ENCODE data around the gene TAL1.
"Not testable (repeated sequence)": the region's sequence is repeated elsewhere in the genome, so short reads cannot be mapped to it uniquely, and the experiment has no call there.

The TAL1 gene

DNA sequence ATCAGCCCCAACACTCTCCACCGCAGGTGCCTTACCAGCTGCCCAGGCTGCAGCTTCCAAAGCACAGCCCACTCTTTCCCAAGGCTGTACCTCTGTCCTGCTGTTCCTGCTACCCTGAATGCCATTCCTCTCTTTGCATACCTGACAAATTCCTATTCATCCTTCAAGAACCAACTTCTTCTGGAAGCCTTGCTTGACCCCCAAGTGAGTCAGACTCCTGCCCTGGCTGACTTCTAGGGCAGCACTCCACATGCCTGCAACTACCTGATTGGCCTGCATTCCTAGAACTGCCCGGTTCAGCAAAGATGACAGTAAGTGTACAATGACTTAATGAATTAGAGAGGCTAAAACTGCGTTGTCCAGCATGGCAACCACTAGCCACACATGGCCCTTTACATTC, 21.4 kb downstream of the TAL1 start:
- no peak for DNase-seq

- DNase-seq: no peak
Measured at GRCh38 chr1:47209725-47210325, 22.2 kb downstream of the TAL1 start.

DNA sequence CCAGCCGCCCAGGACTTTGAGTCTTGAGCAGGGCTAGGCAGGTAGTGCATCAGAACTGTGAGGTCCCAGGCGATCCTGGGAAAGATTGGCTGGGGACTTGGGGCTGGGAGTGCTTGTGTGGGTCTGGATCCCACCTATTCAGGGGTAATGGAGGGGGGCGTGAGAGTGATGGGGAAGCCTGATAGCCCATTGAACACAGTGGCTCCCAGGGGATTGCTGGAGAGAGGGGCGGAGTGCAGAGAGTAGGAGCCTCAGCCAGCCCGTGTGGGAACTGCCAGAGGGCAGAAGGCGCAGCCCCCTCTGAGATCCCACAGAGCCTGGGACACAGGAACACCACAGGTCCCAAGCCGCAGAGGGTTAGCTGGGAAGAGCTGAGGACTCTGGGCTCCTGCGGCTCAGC, 22.9 kb downstream of the TAL1 start:
- DNase-seq: no peak

- DNase-seq: no peak
Measured at GRCh38 chr1:47208374-47208850, 23.6 kb downstream of the TAL1 start.

DNA sequence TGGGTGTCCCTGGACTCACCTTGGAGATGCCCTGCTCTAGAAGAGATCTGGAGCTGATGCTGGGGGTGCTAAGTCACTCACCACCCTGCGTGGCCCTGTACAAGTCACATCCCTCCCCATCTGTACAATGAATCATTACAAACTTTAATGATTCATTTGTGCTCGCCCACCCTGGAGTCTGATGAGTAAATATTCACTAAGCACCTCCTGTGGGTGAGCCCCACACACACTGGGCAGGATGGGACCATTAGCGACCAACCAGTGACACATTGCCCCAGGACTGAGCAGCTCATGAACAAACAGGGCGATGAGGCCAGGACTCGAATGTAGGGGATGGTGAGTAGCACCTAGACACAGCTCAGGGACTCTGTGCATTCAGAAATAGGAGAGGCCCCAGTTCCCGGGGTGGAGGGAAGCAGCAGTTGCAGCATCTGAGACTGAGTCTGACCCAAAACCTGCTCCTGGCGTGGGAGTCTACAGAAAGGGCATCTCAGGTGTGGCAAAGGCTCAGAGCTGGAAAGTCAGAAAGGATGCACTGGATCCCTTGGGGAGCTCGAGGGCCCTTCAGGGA, 24.1 kb downstream of the TAL1 start:
- no peak for DNase-seq

- no peak for DNase-seq
Measured at GRCh38 chr1:47205918-47206317, 26.1 kb downstream of the TAL1 start.

GRCh38 chr1:47203504-47203903, 28.5 kb downstream of the TAL1 start:
- DNase-seq: not testable (repeated sequence)

DNA sequence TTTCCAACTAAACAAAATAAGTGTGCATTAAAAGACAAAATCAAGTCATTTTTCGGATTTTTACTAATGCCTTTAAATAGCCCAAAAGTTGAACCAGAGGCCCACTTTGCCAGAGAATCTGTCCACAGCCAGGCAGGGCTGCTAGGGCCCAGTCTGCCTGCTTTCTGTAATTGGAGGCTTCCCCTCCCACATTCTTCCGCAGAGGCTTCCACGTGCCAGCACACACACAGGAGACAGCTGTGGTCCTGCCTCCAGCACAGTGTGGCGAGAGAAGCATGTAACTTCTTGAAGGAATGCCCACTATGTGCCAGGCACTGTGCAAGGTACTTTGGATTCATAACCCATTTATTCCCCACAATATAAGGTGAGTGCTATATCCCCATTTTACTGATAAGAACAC, 30.8 kb downstream of the TAL1 start:
- DNase-seq: no peak

GRCh38 chr1:47198214-47198613, 33.8 kb downstream of the TAL1 start:
- DNase-seq: no peak

DNA sequence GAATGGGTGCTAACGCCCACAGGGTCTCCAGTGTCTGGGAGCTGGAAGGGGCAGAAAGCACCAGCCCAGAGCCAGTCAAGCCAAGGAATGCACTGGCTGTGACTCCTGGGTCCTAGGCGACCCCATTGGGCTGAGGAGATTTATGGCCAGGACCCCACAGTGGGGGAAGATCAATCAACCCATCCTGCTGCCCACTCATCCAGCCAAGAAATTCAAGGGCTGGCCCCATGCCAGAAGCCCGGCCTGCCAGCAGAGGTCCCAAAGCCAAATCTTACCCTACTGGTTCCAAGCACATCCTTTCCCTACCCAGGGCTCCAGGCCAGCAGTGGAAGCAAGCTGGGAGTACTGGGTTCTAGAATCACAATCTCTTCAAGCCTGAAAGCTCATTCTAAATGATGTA, 35.4 kb downstream of the TAL1 start:
- no peak for DNase-seq

DNA sequence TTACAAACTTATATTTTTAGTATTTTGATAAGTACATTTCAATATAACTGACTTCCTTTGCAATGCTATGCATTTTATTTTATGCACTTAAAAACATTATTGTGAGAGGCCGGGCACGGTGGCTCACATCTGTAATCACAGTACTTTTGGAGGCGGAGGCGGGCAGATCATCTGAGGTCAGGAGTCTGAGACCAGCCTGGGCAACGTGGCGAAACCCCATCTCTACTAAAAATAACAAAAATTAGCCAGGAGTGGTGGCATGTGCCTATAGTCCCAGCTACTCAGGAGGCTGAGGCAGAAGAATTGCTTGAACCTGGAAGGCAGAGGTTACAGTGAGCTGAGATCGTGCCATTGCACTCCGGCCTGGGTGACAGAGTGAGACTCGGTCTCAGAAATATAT, 36.0 kb downstream of the TAL1 start:
- DNase-seq: not testable (repeated sequence)

DNA sequence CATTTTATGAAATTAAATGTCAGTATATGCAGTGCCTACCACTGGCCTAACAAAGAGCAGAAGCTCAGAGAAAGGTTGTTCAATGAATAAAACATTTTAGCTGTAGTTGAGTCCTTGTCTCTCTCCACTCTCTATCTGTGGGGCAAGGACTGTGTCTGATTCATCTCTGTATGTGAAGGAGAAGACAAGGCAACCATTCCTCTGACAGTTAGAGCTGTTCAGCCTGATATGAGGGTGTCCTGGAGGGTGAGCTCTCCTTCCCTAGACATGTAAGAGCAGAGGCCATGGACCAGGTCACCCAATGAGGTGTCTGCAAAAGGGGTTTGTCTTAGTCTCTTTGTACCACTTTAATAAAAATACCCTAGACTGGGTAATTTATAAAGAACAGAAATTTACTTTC, 37.7 kb downstream of the TAL1 start:
- no peak for DNase-seq

DNA sequence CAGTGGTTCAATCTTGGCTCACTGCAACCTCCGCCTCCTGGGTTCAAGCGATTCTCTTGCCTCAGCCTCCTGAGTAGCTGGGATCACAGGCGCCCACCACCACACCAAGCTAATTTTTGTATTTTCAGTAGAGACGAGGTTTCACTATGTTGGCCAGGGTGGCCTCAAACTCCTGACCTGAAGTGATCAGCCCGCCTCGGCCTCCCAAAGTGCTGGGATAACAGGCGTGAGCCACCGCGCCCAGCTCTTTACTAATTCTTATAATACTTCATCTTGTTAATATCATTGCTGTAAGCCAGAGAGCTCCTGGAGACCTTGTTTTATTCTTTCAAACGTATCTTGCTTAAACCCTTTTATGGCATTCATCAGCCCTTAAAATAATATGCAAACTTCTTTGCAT, 38.5 kb downstream of the TAL1 start:
- DNase-seq: not testable (repeated sequence)

GRCh38 chr1:47192458-47193384, 39.3 kb downstream of the TAL1 start:
- peak; percentile 59 for DNase-seq

- no peak for DNase-seq
Measured at GRCh38 chr1:47191940-47192457, 40.0 kb downstream of the TAL1 start.

- DNase-seq: no peak
Measured at GRCh38 chr1:47190857-47191256, 41.2 kb downstream of the TAL1 start.

- no peak for DNase-seq
Measured at GRCh38 chr1:47190509-47190855, 41.5 kb downstream of the TAL1 start.

GRCh38 chr1:47189844-47190508, 42.0 kb downstream of the TAL1 start, which contains the start of gene PDZK1IP1:
PDZK1IP1 (minus strand) TSS chr1:47190036; CDS start chr1:47189932, 104 bp downstream.
- DNase-seq: no peak

DNA sequence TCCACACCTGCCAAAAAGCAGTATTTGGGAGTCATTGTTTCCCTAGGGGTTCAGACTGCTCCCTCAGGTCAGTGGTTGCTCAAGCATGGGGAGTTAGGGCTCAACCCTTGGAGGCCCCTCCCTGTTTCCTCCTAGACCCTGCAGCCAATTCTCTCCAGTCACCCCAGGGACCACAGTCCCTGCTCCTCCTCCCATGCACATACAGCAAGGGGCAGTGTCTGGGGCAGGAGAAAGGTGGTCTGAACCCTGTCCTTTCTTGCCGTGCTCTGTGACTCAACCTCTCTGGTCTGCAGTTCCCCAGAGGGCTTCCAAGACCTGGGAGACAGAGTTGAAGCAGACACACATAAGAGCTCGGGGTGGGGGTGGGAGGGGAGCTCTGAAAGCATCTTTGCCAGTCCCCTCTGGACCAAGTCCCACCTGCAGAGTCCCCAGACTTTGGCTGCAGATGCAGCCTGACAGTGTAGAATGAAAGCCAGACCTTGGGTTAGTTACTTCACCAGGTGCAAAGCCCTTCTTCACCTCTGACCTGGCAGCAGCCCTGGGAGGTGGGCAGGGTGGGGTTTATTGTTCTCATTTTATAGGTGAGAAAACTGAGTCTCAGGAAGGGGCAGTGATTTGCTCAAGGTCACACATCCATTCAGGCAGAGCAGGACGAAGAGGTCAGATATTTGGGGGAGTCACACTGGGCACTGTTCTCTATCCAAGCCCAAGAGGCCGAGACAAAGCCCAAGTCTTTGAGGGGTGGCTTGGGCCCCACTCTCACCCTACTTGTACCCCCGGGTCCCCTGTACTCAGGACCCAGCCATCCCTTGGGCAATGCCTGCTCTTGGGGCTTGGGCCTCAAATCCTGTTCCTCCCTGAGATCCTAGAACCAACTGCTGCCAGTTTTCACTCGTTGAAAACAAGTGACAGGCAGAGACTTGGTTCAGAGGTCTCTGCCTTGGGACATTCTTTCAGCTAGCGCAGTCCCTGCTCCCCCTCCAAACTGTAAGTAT, 42.9 kb downstream of the TAL1 start:
- no peak for DNase-seq

GRCh38 chr1:47187926-47188250, 44.1 kb downstream of the TAL1 start:
- DNase-seq: no peak

- DNase-seq: no peak
Measured at GRCh38 chr1:47187231-47187925, 44.6 kb downstream of the TAL1 start.

Data from DMS153 (cell line).